HepG2 (cell line): Measurements from ENCODE around the gene ZNF282. TPM values are rescaled to one million over a fixed set of nuclear protein-coding genes. Genes with fewer than 3 reads are reported as not detected.

Source experiments
- ARID2 ChIP-seq: sonication (generic); formaldehyde crosslinking; IDR thresholded peaks from 2 replicates; pipeline ENCODE4 v1.8.1; 2022; ENCODE audit warnings: mild to moderate bottlenecking, missing genetic modification reagents, borderline replicate concordance
- CREM ChIP-seq, 2 experiments: sonication (generic) in 1 of 2; formaldehyde crosslinking in 1 of 2; IDR thresholded peaks; 2 replicates each; pipeline versions ENCODE4 v1.4.0 to v1.6.1; 2016 to 2020; ENCODE audit warnings: antibody characterized with exemption in 1 of 2, mild to moderate bottlenecking in 1 of 2, missing genetic modification reagents in 1 of 2
- MTA1 ChIP-seq: sonication (generic); formaldehyde crosslinking; IDR thresholded peaks from 2 replicates; pipeline ENCODE4 v1.4.0; 2020; ENCODE audit warnings: missing genetic modification reagents, mild to moderate bottlenecking, borderline replicate concordance
- TCF12 ChIP-seq, 2 experiments: fragments of 450-650 bp in 1 of 2; sonication (generic) in 1 of 2; formaldehyde crosslinking in 1 of 2; IDR thresholded peaks; 2 replicates each; pipeline versions ENCODE4 v1.6.1 to v1.8.0; 2017 to 2022; ENCODE audit warnings: antibody characterized with exemption in 1 of 2, mild to moderate bottlenecking in 1 of 2, missing genetic modification reagents in 1 of 2, moderate library complexity in 1 of 2
- ZNF276 ChIP-seq: sonication (generic); formaldehyde crosslinking; IDR thresholded peaks from 2 replicates; pipeline ENCODE4 v1.4.0; 2020; ENCODE audit warnings: mild to moderate bottlenecking, low read depth, missing genetic modification reagents
- ZNF513 ChIP-seq: sonication (generic); formaldehyde crosslinking; conservative IDR thresholded peaks from 2 replicates; pipeline ENCODE4 v1.5.0; 2020; ENCODE audit warnings: missing genetic modification reagents
- ZNF83 ChIP-seq: sonication (generic); formaldehyde crosslinking; IDR thresholded peaks from 2 replicates; pipeline ENCODE4 v1.4.0; 2020; ENCODE audit warnings: missing genetic modification reagents, mild to moderate bottlenecking, borderline replicate concordance
- polyA plus RNA-seq, 8 experiments: library from polyadenylated mRNA; depleted of rRNA in 3 of 8; stranded (reverse) in 7 of 8; unstranded in 1 of 8; fragments of >200 nt; fragmentation: Illumina TruSeq in 4 of 8; extraction: Trizol in 4 of 8; gene quantifications; 2 replicates each; pipeline versions ENCODE4 v1.2.1 to v1.2.3, GENCODE V29; 2011 to 2016; ENCODE audit warnings: low read depth in 4 of 8, missing spikeins in 1 of 8, mixed read lengths in 1 of 8; ENCODE audit not compliant: insufficient read depth in 1 of 8
- total RNA-seq, 5 experiments: library from RNA; depleted of rRNA; stranded (reverse); fragments of >200 nt; fragmentation: Illumina TruSeq; extraction: Trizol; gene quantifications; 2 replicates each; pipeline ENCODE4 v1.2.3, GENCODE V29; 2016; ENCODE audit warnings: low read depth in 1 of 5
- TF ChIP-seq, protein P1 (sequence below): sonication (generic); formaldehyde crosslinking; IDR thresholded peaks from 2 replicates; pipeline ENCODE4 v1.4.0; 2020; ENCODE audit warnings: missing genetic modification reagents
- TF ChIP-seq, protein P2 (sequence below): sonication (generic); formaldehyde crosslinking; IDR thresholded peaks from 2 replicates; pipeline ENCODE4 v1.5.0; 2020; ENCODE audit warnings: mild to moderate bottlenecking, missing genetic modification reagents, moderate library complexity

Gene ZNF282
- total and polyA plus RNA-seq, 2 of the 13 experiments (the other 11 are each of a cell fraction or from before 2014, with no cell fraction given): 9.1 to 20.9 TPM

- TF ChIP-seq, protein P1, sequence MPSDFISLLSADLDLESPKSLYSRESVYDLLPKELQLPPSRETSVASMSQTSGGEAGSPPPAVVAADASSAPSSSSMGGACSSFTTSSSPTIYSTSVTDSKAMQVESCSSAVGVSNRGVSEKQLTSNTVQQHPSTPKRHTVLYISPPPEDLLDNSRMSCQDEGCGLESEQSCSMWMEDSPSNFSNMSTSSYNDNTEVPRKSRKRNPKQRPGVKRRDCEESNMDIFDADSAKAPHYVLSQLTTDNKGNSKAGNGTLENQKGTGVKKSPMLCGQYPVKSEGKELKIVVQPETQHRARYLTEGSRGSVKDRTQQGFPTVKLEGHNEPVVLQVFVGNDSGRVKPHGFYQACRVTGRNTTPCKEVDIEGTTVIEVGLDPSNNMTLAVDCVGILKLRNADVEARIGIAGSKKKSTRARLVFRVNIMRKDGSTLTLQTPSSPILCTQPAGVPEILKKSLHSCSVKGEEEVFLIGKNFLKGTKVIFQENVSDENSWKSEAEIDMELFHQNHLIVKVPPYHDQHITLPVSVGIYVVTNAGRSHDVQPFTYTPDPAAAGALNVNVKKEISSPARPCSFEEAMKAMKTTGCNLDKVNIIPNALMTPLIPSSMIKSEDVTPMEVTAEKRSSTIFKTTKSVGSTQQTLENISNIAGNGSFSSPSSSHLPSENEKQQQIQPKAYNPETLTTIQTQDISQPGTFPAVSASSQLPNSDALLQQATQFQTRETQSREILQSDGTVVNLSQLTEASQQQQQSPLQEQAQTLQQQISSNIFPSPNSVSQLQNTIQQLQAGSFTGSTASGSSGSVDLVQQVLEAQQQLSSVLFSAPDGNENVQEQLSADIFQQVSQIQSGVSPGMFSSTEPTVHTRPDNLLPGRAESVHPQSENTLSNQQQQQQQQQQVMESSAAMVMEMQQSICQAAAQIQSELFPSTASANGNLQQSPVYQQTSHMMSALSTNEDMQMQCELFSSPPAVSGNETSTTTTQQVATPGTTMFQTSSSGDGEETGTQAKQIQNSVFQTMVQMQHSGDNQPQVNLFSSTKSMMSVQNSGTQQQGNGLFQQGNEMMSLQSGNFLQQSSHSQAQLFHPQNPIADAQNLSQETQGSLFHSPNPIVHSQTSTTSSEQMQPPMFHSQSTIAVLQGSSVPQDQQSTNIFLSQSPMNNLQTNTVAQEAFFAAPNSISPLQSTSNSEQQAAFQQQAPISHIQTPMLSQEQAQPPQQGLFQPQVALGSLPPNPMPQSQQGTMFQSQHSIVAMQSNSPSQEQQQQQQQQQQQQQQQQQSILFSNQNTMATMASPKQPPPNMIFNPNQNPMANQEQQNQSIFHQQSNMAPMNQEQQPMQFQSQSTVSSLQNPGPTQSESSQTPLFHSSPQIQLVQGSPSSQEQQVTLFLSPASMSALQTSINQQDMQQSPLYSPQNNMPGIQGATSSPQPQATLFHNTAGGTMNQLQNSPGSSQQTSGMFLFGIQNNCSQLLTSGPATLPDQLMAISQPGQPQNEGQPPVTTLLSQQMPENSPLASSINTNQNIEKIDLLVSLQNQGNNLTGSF (CRISPR knock-in tag): 0 out of 2 replicates have a peak, but pooled peaks have one; percentile 72
- TF ChIP-seq, protein P2, sequence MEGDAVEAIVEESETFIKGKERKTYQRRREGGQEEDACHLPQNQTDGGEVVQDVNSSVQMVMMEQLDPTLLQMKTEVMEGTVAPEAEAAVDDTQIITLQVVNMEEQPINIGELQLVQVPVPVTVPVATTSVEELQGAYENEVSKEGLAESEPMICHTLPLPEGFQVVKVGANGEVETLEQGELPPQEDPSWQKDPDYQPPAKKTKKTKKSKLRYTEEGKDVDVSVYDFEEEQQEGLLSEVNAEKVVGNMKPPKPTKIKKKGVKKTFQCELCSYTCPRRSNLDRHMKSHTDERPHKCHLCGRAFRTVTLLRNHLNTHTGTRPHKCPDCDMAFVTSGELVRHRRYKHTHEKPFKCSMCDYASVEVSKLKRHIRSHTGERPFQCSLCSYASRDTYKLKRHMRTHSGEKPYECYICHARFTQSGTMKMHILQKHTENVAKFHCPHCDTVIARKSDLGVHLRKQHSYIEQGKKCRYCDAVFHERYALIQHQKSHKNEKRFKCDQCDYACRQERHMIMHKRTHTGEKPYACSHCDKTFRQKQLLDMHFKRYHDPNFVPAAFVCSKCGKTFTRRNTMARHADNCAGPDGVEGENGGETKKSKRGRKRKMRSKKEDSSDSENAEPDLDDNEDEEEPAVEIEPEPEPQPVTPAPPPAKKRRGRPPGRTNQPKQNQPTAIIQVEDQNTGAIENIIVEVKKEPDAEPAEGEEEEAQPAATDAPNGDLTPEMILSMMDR (CRISPR knock-in tag): peak; percentile 75
- TF ChIP-seq ZNF513 (CRISPR knock-in tag) (no peak), CREM (IDR thresholded peaks at IDR 0.05) (no peak), CREM (CRISPR knock-in tag; IDR thresholded peaks at IDR 0.05) (no peak), TCF12 (IDR thresholded peaks at IDR 0.05) (no peak), TCF12 (CRISPR knock-in tag; IDR thresholded peaks at IDR 0.05) (0 out of 2 replicates have a peak, but pooled peaks have one; percentile 11), ZNF276 (CRISPR knock-in tag) (peak; percentile 96), ZNF83 (CRISPR knock-in tag) (no peak), ARID2 (CRISPR knock-in tag) (peak; percentile 93; the same call in 1 of the 2 replicates), MTA1 (CRISPR knock-in tag) (peak; percentile 65; the same call in 1 of the 2 replicates)
These were observed 66.7 kb downstream of the ZNF282 start, which contains the start of gene ZNF783 (continued) for GRCh38 chr7:149261829-149262617.
